HG03103 (cell line): ENCODE results near the gene MYD88.

Source experiments
- ATAC-seq: cut with Tn5 transposase; IDR thresholded peaks from one replicate; pipeline ENCODE4 v1.9.1; 2021; ENCODE audit warnings: low read depth; ENCODE audit not compliant: unreplicated experiment

MYD88 gene

DNA sequence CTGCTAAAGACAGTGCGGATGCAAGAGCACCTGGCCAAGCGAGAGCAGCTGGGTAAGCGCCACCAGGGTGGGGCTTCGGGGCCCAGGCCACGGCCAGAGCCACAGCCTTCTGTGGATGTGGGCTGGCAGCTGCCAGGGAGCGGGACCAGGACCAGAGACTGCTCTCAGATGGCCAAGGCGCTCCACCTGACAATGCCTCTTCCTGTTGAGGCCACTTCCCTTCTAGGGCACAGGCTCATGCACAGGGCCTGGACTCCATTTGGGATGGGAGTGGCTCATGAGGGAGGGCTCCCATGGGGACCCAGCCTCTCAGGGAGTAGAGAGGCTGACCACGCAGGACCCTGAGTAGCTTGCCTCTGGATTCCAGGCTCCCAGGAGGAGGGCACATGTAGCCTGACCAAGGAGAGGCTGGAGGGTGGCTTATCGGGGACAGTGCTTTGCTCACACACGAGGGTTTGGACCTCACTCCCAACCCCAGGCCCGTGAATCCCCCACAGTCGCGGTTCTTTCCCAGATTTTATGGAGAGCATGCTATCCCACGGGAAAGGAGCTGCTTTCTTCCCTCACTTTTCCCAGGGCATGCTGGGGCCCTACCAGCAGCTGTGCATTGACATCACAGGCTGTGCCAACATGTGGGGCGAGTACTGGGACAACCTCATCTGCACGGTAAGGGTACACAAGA lies 26.6 kb upstream of the MYD88 start:
- no peak for ATAC-seq

DNA sequence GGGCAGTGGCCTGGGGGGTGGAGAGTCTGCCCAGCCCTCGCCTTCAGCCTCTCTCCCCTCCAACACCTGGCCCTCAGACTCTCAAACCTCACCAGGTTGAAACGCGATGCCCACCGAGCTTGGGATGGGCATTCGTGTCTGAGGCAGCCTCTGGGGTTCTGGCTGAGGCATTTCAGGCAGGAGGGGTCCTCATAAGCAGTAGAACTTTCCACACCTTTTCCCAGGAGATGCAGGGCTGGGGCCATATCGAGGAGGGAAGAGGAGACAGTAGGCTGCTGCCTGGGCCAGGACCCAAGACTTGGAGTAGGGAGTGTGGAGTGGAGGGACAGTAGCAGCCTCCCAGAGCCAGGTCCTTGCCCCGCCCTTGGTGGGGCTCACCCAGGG lies 26.1 kb upstream of the MYD88 start:
- no peak for ATAC-seq

DNA sequence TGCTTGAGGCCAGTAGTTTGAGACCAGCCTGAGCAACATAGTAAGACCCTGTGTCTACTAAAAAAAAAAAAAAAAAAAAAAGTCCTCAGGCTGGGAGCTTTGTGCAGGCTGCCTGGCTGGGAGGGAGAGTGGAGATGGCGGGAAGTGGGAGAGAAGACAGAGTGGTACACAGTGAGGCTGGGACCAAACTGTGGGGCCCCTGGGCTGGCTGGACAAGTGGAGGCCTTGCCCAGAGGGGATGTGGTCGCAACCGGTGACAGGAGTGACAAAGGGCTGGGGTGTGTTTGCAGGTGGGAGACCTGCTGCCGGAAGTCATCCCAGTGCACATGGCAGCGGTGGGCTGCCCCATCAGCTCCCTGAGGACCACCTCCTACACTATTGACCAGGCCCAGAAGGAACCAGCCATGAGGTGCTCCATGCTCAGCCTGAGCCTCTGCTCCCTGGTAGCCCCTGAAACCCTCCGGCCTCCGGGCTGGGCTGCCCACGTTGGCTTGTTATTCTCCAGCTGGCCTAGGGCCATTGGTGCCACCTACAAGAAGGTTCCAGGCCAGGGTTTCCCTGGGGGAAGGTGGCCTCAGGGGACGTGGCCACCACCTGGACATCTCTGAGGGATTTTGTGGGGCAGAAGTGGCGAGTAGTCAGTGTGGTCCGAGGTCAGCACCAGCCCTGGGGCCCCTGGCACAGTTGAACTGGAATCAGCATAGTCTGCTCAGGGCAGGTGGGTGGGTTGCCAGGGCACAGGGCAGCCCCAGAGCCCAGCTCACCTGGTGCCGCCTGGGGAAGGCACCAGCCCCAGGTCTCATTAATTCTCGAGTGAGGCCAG lies 24.2 kb upstream of the MYD88 start:
- no peak for ATAC-seq

DNA sequence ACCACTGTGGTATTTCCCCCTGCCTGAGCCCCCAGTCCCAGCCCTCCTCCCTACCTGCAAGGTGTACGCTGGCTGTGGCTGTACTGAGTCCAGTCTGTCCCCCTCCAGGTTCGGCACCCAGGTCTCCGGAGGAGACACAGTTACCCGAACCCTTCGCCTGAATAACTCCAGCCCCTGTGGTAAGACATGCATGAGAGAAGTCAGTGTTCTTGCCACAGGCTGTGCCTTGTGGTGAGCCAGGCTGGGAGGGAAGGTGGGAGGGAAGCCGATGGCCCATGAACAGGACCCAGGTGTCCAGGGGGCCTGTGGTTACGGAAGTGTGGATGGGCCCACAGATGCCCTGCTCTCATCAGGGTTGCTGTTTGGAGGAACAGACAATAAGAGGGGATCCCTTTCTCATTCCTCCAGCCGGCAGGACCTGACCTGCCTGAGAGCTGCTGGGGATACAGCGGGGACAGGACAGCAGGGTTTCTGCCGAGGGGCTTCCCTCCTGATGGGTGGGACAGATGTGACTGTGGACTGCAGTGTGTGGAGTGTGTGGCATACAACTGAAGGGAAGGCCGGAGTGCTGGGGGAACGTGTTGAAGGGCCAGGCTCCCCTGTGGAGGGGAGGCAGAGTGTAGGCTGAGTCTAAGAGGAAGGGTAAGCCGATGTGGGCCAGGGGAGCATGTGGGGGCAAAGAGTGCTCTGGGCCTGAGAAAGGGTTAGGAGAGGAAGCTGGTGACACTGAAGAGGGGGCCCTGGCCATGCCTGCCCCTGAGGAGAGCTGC lies 23.4 kb upstream of the MYD88 start:
- no peak for ATAC-seq

DNA sequence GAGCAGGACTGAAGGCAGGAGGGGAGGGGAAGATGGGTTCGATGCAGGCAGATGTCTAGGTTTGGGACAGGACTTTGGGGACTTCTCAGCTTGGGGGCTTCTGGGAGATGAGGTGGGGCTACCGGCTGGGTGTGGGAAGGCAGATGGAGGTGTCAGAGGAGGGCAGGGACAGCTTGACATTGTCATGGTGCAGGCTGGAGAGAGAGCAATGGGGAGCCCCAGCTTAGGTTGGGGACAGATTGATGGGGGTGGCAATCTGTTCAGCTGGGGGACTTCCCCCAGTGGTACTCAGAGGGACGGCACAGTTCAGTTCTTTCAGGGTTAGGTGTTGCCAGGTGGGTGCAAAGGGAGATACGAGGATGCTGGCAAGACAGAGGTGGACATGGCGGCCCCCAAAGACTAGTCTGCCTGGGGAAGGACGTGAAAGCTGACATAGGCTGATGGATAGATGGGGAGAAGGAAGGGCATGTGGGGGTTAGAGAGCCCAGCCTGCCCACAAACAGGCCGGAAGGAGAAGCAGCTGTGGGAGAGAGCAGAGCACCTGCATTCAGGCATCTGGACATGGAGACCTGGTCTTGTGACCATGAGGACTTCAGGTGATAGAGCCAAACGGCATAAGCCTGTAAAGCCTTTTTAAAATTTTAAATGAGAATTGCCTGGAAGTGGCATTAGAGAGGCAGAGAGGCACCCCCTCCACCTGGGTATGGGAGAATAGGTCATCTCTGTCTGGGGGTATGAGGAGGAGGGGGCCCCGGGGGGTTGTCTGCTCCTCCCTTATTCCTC lies 22.6 kb upstream of the MYD88 start:
- no peak for ATAC-seq

DNA sequence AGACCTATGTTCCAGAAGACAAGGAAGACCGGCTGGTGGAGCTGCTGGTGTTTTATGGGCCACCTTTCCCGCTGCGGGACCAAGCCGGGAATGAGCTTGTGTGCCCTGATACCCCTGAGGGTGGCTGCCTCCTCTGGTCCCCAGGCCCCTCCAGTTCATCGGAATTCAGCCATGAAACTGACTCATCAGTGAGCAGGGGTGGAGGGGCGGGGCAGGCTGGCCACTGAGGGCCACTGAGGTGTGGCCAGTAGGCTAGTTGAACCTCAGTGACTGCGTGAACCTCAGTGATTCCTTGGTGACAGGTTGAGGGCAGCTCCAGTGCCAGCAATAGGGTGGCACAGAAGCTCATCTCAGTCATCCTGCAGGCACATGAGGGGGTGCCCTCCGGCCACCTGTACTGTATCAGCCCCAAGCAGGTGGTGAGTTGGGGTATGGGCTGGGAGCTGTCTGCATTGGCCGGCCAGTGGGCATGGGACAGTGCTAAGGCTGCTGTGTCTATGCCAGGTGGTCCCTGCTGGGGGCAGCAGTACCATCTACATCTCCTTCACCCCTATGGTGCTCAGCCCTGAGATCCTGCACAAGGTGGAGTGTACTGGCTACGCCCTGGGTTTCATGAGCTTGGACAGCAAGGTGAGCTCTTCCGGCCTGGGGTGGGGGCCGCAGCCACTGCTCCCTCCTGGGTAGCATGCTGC lies 21.8 kb upstream of the MYD88 start:
- ATAC-seq = no peak

DNA sequence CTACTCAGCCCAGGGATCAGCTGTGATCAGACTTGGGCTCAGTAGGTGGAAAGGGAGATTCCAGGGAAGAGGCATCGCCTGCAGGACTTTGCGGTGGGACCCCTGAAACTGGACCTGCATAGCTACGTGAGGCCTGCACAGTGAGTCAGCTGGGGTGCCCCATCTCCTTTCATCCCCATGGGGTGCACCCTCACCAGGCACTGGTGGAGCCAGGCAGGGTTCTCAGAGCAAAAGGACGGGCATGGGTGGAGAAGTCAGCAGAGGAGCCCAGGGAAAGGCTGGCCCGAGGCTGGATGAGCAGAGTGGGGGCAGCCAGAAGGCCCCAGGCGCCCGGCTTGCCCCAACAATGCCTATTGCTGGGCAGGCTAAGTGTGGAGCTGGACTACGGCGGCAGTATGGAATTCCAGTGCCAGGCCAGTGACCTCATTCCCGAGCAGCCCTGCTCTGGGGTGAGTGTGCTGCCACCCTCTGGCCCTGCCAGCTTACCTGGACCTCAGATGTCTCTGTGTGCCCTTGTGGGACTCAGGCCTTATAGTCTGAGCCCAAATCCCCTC lies 21.2 kb upstream of the MYD88 start:
- no peak for ATAC-seq

DNA sequence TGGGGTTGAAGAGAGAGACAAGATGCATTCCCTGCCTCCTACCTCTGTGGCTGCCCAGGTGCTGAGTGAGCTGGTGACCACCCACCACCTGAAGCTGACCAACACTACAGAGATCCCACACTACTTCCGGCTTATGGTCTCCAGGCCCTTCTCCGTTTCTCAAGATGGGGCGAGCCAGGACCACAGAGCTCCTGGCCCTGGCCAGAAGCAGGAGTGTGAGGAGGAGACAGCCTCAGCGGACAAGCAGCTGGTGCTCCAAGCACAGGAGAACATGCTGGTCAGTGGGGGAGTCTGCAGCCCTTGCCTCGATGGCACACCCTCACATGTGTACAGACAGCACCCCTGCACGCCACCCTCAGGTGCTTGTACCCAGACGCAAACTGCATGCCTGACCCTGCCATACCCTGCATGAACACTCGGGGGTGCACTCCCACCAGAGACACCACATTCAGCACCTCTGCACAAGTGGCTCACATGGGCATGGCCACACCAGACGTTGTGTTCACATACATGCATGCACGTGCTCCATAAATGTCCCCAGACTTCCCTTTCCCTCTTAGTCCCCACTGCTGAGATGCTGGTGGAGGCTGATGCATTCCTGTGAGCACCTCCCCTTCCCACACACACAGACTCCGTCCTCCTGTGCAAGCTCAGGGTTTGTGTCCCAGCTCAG lies 20.6 kb upstream of the MYD88 start:
- peak; percentile 83 for ATAC-seq

DNA sequence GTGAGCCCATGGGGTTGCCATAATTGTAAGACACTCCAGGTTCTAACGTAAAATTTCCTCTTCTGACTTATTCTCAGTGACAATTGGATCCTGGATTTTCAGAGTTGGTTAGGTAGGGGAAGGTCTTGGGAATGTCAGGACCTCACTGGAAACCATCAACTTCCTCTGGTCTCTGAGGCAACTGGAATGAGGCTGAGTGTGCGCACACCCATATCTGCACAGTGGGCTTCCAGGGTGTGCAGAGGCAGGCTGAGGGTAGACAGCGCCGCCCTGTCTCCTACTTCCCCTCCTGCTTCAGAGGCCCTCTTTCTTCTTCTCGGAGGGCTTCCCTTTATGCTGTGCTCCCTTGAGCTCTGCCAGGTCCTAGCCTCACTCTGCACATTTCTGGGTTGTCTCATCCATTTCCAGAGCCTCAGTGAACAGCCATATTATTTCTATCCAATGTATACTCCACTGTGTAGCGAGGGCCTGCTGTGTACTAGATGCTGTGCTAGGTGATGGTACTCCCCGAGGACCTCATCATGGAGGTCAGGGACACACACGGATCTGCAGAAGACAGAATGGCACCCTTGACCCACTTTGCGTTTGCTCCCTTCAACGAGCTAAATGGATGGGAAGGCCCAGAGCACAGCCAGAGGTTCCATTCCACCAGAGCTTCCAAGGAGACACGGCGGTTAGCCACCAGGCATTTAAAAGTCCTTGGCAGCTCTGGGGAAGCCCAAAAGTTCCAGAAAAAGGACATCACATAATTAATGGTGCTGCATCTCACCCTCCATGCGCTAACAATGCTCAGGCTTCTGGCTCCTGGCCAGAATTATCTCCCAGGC lies 19.8 kb upstream of the MYD88 start:
- no peak for ATAC-seq

DNA sequence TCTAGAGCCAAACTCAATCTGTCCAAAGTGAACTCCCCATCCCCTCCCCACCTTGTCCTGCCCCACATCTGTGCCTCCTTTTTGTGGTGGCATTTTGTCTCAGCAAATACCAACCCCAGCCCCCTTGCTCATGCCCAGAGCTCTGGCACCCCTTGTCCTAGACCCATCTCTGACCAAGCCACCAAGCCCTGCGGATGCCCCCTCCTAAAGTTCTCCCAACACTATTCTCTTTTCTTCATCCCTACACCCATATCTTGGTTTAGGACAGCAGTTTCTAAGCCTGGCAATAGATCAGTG lies 19.3 kb upstream of the MYD88 start:
- no peak for ATAC-seq

DNA sequence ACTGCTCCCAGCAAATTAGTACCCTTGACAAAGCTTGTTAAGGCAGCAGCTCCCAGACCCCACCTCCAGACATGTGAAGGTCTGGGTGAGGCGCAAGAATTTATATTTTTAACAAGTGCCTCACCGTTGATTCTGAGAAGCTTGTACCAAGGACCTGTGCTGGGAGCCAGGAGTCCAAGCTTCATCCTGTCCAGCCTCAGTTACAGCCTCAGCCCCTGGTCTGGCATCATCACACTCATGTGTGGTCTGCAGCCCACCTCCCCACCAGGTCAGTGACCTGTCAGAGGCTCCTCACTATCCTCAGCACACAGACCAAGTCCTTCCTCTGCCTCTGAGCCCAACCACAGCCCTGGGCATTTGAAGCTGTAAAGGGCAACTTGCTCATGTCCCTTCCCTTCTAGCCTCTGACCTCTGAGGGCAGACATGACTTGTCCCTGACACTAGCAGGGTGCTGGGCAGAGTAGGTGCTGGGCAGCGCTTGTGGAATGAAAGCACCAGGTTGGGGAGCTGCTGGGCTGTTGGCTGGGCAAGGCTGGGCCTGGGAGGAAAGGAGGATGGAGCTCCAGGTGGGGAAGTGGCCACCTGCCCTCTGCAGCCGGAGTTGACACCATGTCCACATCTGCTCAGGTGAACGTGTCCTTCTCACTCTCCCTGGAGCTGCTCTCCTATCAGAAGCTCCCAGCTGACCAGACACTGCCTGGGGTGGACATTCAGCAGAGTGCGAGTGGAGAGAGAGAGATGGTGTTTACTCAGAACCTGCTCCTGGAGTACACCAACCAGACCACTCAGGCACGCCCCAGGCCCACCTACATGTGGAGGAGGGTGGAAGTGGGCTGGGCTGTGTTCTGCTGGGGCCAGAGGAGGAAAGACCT lies 18.4 kb upstream of the MYD88 start:
- ATAC-seq = no peak

DNA sequence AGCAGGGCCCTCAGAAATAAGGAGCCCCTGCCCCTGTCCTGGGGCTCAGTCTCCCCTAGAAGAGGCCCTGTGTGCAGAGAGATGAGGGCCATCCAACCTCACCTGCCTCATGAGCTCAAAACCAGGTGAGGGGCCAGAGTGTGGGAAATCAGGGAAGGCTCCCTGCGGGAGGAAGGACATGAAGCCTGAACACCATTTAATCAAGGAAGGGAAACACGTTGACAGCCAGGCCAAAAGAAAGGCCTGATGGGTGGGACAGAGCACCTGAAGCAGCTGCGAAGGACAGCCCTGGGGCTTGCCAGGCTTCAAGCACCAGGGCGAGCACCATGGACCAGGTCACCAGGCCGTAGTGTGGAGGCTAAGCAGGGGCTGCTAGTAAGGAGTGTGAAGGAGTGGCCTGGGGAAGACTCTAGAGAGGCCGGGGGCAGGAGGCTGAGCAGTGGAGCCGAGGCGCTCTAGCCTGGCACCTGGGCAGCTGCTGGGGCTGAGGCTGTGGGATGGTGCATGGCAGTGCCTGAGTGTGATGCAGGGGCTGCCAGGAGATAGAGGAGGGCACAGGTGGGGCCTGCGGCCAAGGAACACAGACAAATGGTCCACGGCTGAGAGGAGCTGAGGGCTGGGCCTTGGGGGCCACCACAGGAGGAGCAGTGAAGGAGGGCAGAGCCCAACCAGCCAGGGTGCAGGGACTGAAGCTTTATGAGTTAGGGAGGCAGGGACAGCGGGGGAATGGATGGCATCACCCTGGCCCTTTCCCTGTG lies 17.6 kb upstream of the MYD88 start:
- ATAC-seq = no peak

DNA sequence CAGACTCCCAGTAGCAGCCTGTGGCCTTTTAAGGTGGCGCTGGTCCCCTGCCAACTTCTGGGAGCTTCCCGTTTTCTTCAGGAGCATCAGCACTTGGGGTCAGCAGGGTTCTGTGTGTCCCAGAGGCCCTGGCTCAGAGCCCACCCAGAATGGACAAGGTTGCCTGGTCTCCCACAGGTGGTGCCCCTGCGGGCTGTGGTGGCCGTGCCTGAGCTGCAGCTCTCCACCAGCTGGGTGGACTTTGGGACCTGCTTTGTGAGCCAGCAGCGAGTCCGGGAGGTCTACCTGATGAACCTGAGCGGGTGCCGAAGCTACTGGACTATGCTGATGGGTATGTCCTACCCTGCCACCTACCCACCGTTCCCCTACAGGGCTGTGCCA lies 17.0 kb upstream of the MYD88 start:
- ATAC-seq = no peak

DNA sequence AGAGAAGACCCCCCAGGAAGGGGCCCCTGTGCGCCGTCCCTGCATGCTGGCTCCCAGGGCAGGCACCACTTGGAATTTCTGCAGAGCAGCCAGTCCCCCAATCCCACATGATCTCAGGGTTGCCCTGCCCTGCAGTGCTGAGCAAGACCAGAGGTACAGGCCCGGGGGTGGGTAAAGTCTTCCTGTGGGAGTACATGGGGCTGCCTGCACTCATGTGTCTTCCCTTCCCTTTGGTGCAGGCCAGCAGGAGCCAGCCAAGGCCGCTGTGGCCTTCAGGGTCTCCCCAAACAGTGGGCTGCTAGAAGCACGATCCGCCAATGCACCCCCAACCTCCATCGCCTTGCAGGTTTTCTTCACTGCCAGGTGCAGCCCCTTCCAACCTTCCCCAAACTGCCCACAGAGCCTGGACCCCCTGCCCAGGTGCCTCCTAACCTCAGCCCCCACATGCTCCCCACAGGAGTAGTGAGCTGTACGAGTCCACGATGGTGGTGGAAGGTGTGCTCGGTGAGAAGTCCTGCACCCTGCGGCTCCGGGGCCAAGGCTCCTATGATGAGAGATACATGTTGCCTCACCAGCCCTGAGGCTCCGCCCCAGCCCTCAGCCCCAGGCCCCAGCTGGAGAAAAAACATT lies 16.5 kb upstream of the MYD88 start:
- no peak for ATAC-seq

DNA sequence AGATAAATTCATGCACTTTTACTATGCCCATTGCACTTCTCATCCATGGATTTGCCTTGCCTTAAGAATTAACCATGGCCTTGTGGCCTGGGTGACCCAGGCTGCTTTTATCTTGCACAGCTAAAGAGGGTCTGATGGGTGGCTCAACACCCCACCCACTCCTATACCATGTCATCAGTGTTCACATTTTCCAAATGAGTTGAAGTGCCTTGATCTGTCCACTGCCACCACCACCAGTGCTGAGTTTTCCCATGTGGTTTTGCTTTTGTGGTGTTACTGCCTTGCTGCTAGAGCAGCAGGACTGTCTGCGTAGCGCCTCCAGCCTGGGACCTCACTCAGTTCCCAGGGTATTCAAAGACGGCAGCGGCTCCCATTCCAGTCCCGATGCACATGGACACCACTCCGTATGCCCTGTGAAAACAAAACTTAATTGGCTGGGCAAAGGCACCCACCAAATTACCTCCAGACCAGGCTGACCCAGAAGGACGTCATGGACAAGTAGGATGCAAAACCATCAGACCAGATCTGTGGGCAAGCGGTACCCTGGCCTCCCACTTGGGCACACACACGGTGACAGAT lies 15.7 kb upstream of the MYD88 start:
- ATAC-seq = no peak
